ENCODE results near the gene CEP72.

GRCh38 chr5:644509-644908, 32.4 kb downstream of the CEP72 start:
- TF ChIP-seq USF1 (IDR thresholded peaks at IDR 0.05): no peak
- TF ChIP-seq YY1 (IDR thresholded peaks at IDR 0.05; ENCODE audit: low read depth): no peak
- no peak for TF ChIP-seq EP300 (IDR thresholded peaks at IDR 0.05; ENCODE audit: borderline replicate concordance)
- TF ChIP-seq RAD21 (IDR thresholded peaks at IDR 0.05; ENCODE audit: low read depth): no peak
- TF ChIP-seq FOXM1 (IDR thresholded peaks at IDR 0.05; ENCODE audit: borderline replicate concordance, low read depth): no peak
- no peak for TF ChIP-seq CREB1 (IDR thresholded peaks at IDR 0.05; ENCODE audit: low read depth)
- no peak for TF ChIP-seq CEBPB (IDR thresholded peaks at IDR 0.05)
- TF ChIP-seq TAF1 (IDR thresholded peaks at IDR 0.05; ENCODE audit: low read depth): no peak
- no peak for TF ChIP-seq REST (IDR thresholded peaks at IDR 0.05; ENCODE audit: low read depth)
- no peak for TF ChIP-seq EGR1 (IDR thresholded peaks at IDR 0.05)

All from Ishikawa (cell line).